Keratinocyte (primary cell): ENCODE data around the gene HEPACAM. TPM values are rescaled to one million over a fixed set of nuclear protein-coding genes. Genes with fewer than 3 reads are reported as not detected.
A peak's percentile ranks its signal among the peaks of the same experiment; 100 is the strongest.
"Not testable (repeated sequence)": the region's sequence is repeated elsewhere in the genome, so short reads cannot be mapped to it uniquely, and the experiment has no call there.

Experiments used
- DNase-seq: peaks from one replicate; pipeline ENCODE4 v3.0.0-alpha.2; 2011; ENCODE audit warnings: low read depth, missing footprints, low spot score
- FAIRE-seq: peaks from 2 replicates; lab custom pipeline; 2011; peaks lifted over from hg19 to GRCh38; lab: Jason Lieb, UNC
- H2AFZ ChIP-seq: 2 replicates; pipeline ENCODE4 v1.6.0; 2012; ENCODE audit warnings: low read length, control low read depth, inconsistent platforms; ENCODE audit not compliant: control insufficient read depth
- H3K27ac ChIP-seq: 2 replicates; pipeline ENCODE4 v1.5.1; 2011; ENCODE audit warnings: low read length; ENCODE audit not compliant: control insufficient read depth, insufficient read depth
- H3K27me3 ChIP-seq: 3 replicates; pipeline ENCODE4 v1.6.0; 2011; ENCODE audit warnings: low read length; ENCODE audit not compliant: control insufficient read depth, insufficient read depth; ENCODE audit errors: extremely low read depth
- H3K36me3 ChIP-seq, 2 experiments: 2 replicates in 1 of 2; 3 replicates in 1 of 2; pipeline ENCODE4 v1.5.1; 2011; ENCODE audit warnings: low read length in 2 of 2, mild to moderate bottlenecking in 1 of 2; ENCODE audit not compliant: control insufficient read depth in 2 of 2, insufficient read depth in 2 of 2; ENCODE audit errors: extremely low read depth in 1 of 2
- H3K4me1 ChIP-seq: 3 replicates; pipeline ENCODE4 v1.5.1; 2011; ENCODE audit warnings: low read length; ENCODE audit not compliant: control insufficient read depth, insufficient read depth; ENCODE audit errors: extremely low read depth
- H3K4me2 ChIP-seq: 3 replicates; pipeline ENCODE4 v1.6.0; 2011; ENCODE audit warnings: low read depth, low read length; ENCODE audit not compliant: control insufficient read depth, insufficient read depth; ENCODE audit errors: extremely low read depth
- H3K4me3 ChIP-seq, 3 experiments: fragments of 200-600 bp in 1 of 3; sonication (generic) in 1 of 3; 2 replicates in 2 of 3; 3 replicates in 1 of 3; pipeline ENCODE4 v1.5.1; 2011 to 2016; ENCODE audit warnings: low read length in 3 of 3, mild to moderate bottlenecking in 3 of 3, control low read depth in 2 of 3, inconsistent platforms in 1 of 3, low read depth in 1 of 3, mixed read lengths in 1 of 3, mixed run types in 1 of 3, moderate library complexity in 1 of 3; ENCODE audit not compliant: control insufficient read depth in 2 of 3, insufficient read depth in 2 of 3; ENCODE audit errors: extremely low read depth in 1 of 3
- H3K79me2 ChIP-seq: 2 replicates; pipeline ENCODE4 v1.6.0; 2012; ENCODE audit warnings: low read length; ENCODE audit not compliant: control insufficient read depth, insufficient read depth
- H3K9ac ChIP-seq: 3 replicates; pipeline ENCODE4 v1.6.0; 2011; ENCODE audit warnings: low read length; ENCODE audit not compliant: control insufficient read depth, insufficient read depth; ENCODE audit errors: extremely low read depth
- H3K9me1 ChIP-seq: 3 replicates; pipeline ENCODE4 v1.6.0; 2011; ENCODE audit warnings: low read length; ENCODE audit not compliant: control insufficient read depth, insufficient read depth; ENCODE audit errors: extremely low read depth
- H3K9me3 ChIP-seq: 2 replicates; pipeline ENCODE4 v1.5.1; 2012; ENCODE audit warnings: low read depth, low read length; ENCODE audit not compliant: control insufficient read depth
- H4K20me1 ChIP-seq: 3 replicates; pipeline ENCODE4 v1.6.0; 2011; ENCODE audit warnings: low read length; ENCODE audit not compliant: control insufficient read depth, insufficient read depth; ENCODE audit errors: extremely low read depth
- EZH2 ChIP-seq: IDR thresholded peaks from one replicate; pipeline ENCODE4 v1.6.1; 2012; ENCODE audit warnings: inconsistent platforms, mild to moderate bottlenecking, low read length, moderate library complexity
- dilution Hi-C: fragments of 300-500 bp; cut with MboI; formaldehyde crosslinking; loops from one replicate; pipeline ENCODE4 v1.7.0; 2020; ENCODE audit warnings: low sequenced_read_pairs; ENCODE audit not compliant: extremely low pct_ligation_motif_present
- polyA plus RNA-seq, 5 experiments: library from polyadenylated mRNA; depleted of rRNA in 3 of 5; stranded (reverse) in 3 of 5; stranded (forward) in 1 of 5; unstranded in 1 of 5; fragments of >200 nt; gene quantifications; 1 replicate in 1 of 5; 2 replicates in 3 of 5; 3 replicates in 1 of 5; pipeline versions ENCODE4 v1.2.1 to v1.2.3, GENCODE V29; 2011 to 2012; ENCODE audit warnings: missing spikeins in 2 of 5, low read depth in 1 of 5, low replicate concordance in 1 of 5
- TF ChIP-seq, protein P1 (sequence below), 3 experiments: IDR thresholded peaks in 1 of 3; conservative IDR thresholded peaks in 1 of 3; optimal IDR thresholded peaks in 1 of 3; 2 replicates in 2 of 3; 3 replicates in 1 of 3; pipeline versions ENCODE3 to v1.5.1; 2011; ENCODE audit warnings: low read length in 3 of 3, mild to moderate bottlenecking in 3 of 3, moderate library complexity in 2 of 3, control low read depth in 1 of 3, inconsistent platforms in 1 of 3; ENCODE audit not compliant: insufficient read depth in 2 of 3; ENCODE audit errors: extremely low read depth in 1 of 3

HEPACAM gene
- polyA plus RNA-seq, 1 donor (not counting 4 experiments of a cell fraction or from before 2014, with no cell fraction given) = not detected

DNA sequence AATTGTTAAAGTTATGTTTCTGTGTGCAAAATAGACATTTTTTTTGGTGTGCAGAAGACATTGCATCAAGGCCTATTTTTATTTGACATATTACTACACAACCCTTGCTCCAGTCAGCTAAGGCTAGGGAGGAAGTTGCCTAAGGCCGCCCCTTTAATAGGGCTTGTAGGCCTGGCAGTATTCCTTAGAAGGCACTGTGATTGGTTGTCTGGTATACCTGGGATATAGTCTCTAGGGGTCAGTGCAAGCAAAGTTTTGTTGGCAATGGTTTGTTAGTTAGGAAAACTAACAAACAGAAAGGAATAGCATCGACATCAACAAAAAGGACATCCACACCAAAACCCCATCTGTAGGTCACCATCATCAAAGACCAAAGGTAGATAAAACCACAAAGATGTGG, 35.1 kb upstream of the HEPACAM start:
- DNase-seq = no peak
- H3K4me2 ChIP-seq = no peak overlapping the region

DNA sequence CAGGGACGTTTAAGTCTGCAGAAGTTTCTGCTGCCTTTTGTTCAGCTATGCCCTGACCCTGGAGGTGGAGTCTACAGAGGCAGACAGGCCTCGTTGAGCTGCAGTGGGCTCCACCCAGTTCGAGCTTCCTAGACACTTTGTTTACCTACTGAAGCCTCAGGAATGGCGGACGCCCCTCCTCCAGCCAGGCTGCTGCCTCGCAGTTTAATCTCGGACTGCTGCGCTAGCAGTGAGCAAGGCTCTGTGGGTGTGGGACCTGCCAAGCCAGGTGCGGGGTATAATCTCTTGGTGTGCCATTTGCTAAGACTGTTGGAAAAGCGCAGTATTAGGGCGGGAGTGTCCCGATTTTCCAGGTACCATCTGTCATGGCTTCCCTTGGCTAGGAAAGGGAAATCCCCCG, 32.4 kb upstream of the HEPACAM start:
- DNase-seq, H3K4me2 ChIP-seq, H2AFZ ChIP-seq, H3K27ac ChIP-seq, H3K27me3 ChIP-seq, dilution Hi-C loops, H3K9me1 ChIP-seq, FAIRE-seq, H3K9ac ChIP-seq, H3K4me1 ChIP-seq, H3K9me3 ChIP-seq, H3K36me3 ChIP-seq, H3K79me2 ChIP-seq, H4K20me1 ChIP-seq, H3K4me3 ChIP-seq: not testable (repeated sequence)

More for the DNA sequence above, 35.1 kb upstream of the HEPACAM start:
- no peaks in the 10 kb centered on the region for H3K9me1 ChIP-seq
- no peaks in the 10 kb centered on the region for H3K4me1 ChIP-seq
- no peaks in the 10 kb centered on the region for H3K36me3 ChIP-seq
- H3K9me3 ChIP-seq = no peaks in the 10 kb centered on the region
- H3K9ac ChIP-seq = no peak overlapping the region
- dilution Hi-C loops = no loop called here
- no peak overlapping the region for H3K27ac ChIP-seq
- no peak for TF ChIP-seq EZH2
- TF ChIP-seq, protein P1, sequence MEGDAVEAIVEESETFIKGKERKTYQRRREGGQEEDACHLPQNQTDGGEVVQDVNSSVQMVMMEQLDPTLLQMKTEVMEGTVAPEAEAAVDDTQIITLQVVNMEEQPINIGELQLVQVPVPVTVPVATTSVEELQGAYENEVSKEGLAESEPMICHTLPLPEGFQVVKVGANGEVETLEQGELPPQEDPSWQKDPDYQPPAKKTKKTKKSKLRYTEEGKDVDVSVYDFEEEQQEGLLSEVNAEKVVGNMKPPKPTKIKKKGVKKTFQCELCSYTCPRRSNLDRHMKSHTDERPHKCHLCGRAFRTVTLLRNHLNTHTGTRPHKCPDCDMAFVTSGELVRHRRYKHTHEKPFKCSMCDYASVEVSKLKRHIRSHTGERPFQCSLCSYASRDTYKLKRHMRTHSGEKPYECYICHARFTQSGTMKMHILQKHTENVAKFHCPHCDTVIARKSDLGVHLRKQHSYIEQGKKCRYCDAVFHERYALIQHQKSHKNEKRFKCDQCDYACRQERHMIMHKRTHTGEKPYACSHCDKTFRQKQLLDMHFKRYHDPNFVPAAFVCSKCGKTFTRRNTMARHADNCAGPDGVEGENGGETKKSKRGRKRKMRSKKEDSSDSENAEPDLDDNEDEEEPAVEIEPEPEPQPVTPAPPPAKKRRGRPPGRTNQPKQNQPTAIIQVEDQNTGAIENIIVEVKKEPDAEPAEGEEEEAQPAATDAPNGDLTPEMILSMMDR (optimal IDR thresholded peaks at IDR 0.05 in 1 of 3, IDR thresholded peaks at IDR 0.05 in 1 of 3, conservative IDR thresholded peaks at IDR 0.05 in 1 of 3; ENCODE audit: extremely low read depth in 1 of 3, insufficient read depth in 2 of 3, low read length in 3 of 3) = peak in 2 of 3 experiments; percentile 20 to 46
- H3K4me3 ChIP-seq = no peak overlapping the region
- H2AFZ ChIP-seq = no peak overlapping the region
- H3K27me3 ChIP-seq = no peaks in the 10 kb centered on the region
- no peak for FAIRE-seq
- H4K20me1 ChIP-seq = no peaks in the 10 kb centered on the region
- no peaks in the 10 kb centered on the region for H3K79me2 ChIP-seq

DNA sequence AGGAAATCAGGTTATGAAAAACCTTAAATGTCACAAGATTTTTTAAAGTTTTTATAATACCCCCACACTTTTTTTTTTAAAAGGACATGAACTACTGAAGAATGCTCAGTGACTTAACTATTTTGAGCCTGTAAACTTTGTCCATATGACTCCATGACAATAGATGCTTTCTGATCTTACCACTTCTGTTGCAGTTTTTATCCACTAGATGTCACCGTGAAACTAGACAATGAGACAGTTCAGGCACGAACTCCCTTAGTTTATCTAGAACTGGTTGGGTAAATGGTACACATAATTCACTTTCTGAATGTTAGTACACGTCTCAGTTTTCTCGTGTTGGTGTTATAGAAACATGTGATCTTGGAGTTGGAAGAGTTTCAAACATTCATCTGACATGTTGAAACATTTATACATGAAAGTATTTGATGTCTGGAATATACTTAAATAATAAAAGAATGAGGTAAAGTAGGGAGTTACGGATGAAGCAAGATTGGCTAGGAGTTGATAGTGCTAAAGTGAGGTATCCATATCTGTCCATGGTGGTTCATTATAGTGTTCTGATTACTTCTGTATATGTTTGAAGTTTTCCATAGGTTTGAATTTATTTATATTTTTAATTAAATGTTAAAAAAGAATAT, 26.2 kb upstream of the HEPACAM start:
- no peaks in the 10 kb centered on the region for H3K4me1 ChIP-seq
- H3K4me3 ChIP-seq = no peak overlapping the region
- H3K9me1 ChIP-seq = no peaks in the 10 kb centered on the region
- TF ChIP-seq, protein P1 (optimal IDR thresholded peaks at IDR 0.05 in 1 of 3, IDR thresholded peaks at IDR 0.05 in 1 of 3, conservative IDR thresholded peaks at IDR 0.05 in 1 of 3; ENCODE audit: extremely low read depth in 1 of 3, insufficient read depth in 2 of 3, low read length in 3 of 3) = peak; percentile 48 to 73 (median 53)
- no peak for TF ChIP-seq EZH2
- dilution Hi-C loops = no loop called here
- H2AFZ ChIP-seq = no peak overlapping the region
- no peaks in the 10 kb centered on the region for H3K79me2 ChIP-seq
- H3K27me3 ChIP-seq = no peaks in the 10 kb centered on the region
- no peaks in the 10 kb centered on the region for H3K36me3 ChIP-seq
- no peak overlapping the region for H3K4me2 ChIP-seq
- H3K9me3 ChIP-seq = no peaks in the 10 kb centered on the region
- H3K9ac ChIP-seq = no peak overlapping the region
- no peak overlapping the region for H3K27ac ChIP-seq
- DNase-seq = peak; percentile 25
- peak; percentile 86 for FAIRE-seq
- no peaks in the 10 kb centered on the region for H4K20me1 ChIP-seq
